ENCODE results near the gene YEATS2.

The YEATS2 gene

GRCh38 chr3:183823963-183824362 lies 126.4 kb downstream of the YEATS2 start:
- peak overlapping the region; percentile 65 for H3K4me3 ChIP-seq (replicated peaks; ENCODE audit: low read depth, low read length)
- no peak for TF ChIP-seq CTCF (IDR thresholded peaks at IDR 0.05; ENCODE audit: low read depth, low read length, missing control alignments)
- DNase-seq (ENCODE audit: extremely low read depth, low read depth) = no peak

GRCh38 chr3:183824761-183825455 lies 127.3 kb downstream of the YEATS2 start:
- DNase-seq (ENCODE audit: extremely low read depth, low read depth) = no peak
- no peak for TF ChIP-seq CTCF (IDR thresholded peaks at IDR 0.05; ENCODE audit: low read depth, low read length, missing control alignments)
- H3K4me3 ChIP-seq (replicated peaks; ENCODE audit: low read depth, low read length) = peak overlapping the region; percentile 65

- TF ChIP-seq CTCF (IDR thresholded peaks at IDR 0.05; ENCODE audit: low read depth, low read length, missing control alignments) = peak; percentile 49
- peak within 1 kb of the TSS; percentile 65 for H3K4me3 ChIP-seq (replicated peaks; ENCODE audit: low read depth, low read length)
- peak; percentile 30 for DNase-seq (ENCODE audit: extremely low read depth, low read depth)
Observed at GRCh38 chr3:183825456-183826161, 128.0 kb downstream of the YEATS2 start, which contains the start of gene MAP6D1. TSS of gene MAP6D1 (minus strand) at chr3:183825577. CDS start at chr3:183825547, 30 bp downstream.

GRCh38 chr3:183826448-183827250 lies 129.1 kb downstream of the YEATS2 start:
- no peak overlapping the region for H3K4me3 ChIP-seq (replicated peaks; ENCODE audit: low read depth, low read length)
- DNase-seq (ENCODE audit: extremely low read depth, low read depth) = no peak
- no peak for TF ChIP-seq CTCF (IDR thresholded peaks at IDR 0.05; ENCODE audit: low read depth, low read length, missing control alignments)

- H3K4me3 ChIP-seq (replicated peaks; ENCODE audit: low read depth, low read length) = no peak overlapping the region
- no peak for TF ChIP-seq CTCF (IDR thresholded peaks at IDR 0.05; ENCODE audit: low read depth, low read length, missing control alignments)
- no peak for DNase-seq (ENCODE audit: extremely low read depth, low read depth)
Observed at GRCh38 chr3:183827809-183828537, 130.4 kb downstream of the YEATS2 start.

GRCh38 chr3:183828538-183828870 lies 130.9 kb downstream of the YEATS2 start:
- no peak for TF ChIP-seq CTCF (IDR thresholded peaks at IDR 0.05; ENCODE audit: low read depth, low read length, missing control alignments)

More at GRCh38 chr3:183828538-183828870, 130.9 kb downstream of the YEATS2 start:
- H3K4me3 ChIP-seq (replicated peaks; ENCODE audit: low read depth, low read length) = no peak overlapping the region
- DNase-seq (ENCODE audit: extremely low read depth, low read depth) = no peak
